Measurements from ENCODE around the gene MRPL21.

The MRPL21 gene

DNA sequence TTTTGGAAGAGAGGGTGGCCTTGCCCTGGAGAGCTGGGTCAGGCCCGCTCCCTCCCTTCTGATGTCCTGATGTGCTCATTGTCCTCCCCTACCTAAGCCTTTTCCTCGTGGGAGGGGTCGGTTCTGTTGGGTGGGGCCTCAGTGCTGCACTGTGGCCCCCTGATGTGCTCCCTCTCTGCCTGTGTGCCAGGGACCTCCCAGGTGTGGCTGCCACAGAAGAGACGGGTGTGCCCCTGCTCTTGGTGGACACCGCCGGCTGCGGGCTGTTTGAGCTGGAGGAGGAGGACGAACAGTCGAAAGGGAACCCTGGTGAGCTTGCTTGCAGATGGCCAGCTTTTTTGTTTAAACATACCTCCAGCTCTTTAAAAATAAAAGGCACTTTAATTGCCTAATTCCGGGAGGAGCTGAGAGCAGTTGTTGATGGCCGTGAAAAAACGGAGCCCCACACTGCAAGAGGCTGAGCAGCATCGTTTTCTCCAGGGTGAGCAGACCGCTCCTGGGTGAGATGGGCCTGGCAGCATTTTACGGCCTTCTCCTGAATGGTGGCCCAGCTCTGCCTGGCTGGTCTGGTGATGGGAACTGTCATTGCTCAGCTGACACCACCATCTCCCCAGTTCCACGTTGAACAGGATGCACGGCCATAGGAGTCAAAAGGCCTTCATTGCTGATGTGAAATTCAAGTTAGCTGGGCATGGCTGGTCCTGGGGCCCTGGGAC lies 30.1 kb upstream of the MRPL21 start:
- FAIRE-seq = no peak
- no peak for TF ChIP-seq POLR2AphosphoS5 (IDR thresholded peaks at IDR 0.05; ENCODE audit: low read depth, low read length)
- TF ChIP-seq TAF1 (IDR thresholded peaks at IDR 0.05; ENCODE audit: borderline replicate concordance, low read depth, low read length) = no peak
- no peak for TF ChIP-seq POLR2A (IDR thresholded peaks at IDR 0.05; ENCODE audit: low read depth, low read length)

GRCh38 chr11:68932933-68933577 lies 29.4 kb upstream of the MRPL21 start:
- TF ChIP-seq TAF1 (IDR thresholded peaks at IDR 0.05; ENCODE audit: borderline replicate concordance, low read depth, low read length) = no peak
- no peak for TF ChIP-seq POLR2AphosphoS5 (IDR thresholded peaks at IDR 0.05; ENCODE audit: low read depth, low read length)
- TF ChIP-seq POLR2A (IDR thresholded peaks at IDR 0.05; ENCODE audit: low read depth, low read length) = no peak
- no peak for DNase-seq (ENCODE audit: insufficient read length)
- no peak for FAIRE-seq

More for the DNA sequence above, 30.1 kb upstream of the MRPL21 start:
- no peak for DNase-seq (ENCODE audit: insufficient read length)

DNA sequence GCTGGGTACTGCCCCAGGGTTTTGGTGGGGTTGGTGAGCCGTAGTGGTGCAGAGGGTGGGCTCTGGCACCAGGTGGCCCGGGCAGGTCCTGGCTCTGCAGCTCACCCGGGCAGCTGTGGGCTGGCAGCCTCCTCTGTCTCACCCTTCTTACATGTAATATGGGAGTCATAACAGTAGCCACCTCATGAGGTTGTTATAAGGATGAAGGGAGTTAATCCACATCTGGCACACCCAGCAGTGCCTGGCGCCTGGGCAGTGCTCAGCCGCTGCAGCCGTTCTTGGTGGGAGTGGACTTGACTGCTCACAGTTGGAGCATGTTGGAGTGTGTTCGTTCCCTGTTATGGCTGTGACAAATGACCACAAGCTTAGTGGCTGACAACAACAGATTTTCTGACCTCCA lies 28.7 kb upstream of the MRPL21 start:
- no peak for TF ChIP-seq POLR2AphosphoS5 (IDR thresholded peaks at IDR 0.05; ENCODE audit: low read depth, low read length)
- TF ChIP-seq POLR2A (IDR thresholded peaks at IDR 0.05; ENCODE audit: low read depth, low read length) = no peak
- TF ChIP-seq TAF1 (IDR thresholded peaks at IDR 0.05; ENCODE audit: borderline replicate concordance, low read depth, low read length) = no peak
- FAIRE-seq (no peak), DNase-seq (ENCODE audit: insufficient read length) (no peak)

- TF ChIP-seq TAF1 (IDR thresholded peaks at IDR 0.05; ENCODE audit: borderline replicate concordance, low read depth, low read length) = no peak
- no peak for TF ChIP-seq POLR2A (IDR thresholded peaks at IDR 0.05; ENCODE audit: low read depth, low read length)
- no peak for TF ChIP-seq POLR2AphosphoS5 (IDR thresholded peaks at IDR 0.05; ENCODE audit: low read depth, low read length)
- DNase-seq (ENCODE audit: insufficient read length) (no peak), FAIRE-seq (no peak)
Observed at GRCh38 chr11:68931911-68932310, 28.3 kb upstream of the MRPL21 start.

DNA sequence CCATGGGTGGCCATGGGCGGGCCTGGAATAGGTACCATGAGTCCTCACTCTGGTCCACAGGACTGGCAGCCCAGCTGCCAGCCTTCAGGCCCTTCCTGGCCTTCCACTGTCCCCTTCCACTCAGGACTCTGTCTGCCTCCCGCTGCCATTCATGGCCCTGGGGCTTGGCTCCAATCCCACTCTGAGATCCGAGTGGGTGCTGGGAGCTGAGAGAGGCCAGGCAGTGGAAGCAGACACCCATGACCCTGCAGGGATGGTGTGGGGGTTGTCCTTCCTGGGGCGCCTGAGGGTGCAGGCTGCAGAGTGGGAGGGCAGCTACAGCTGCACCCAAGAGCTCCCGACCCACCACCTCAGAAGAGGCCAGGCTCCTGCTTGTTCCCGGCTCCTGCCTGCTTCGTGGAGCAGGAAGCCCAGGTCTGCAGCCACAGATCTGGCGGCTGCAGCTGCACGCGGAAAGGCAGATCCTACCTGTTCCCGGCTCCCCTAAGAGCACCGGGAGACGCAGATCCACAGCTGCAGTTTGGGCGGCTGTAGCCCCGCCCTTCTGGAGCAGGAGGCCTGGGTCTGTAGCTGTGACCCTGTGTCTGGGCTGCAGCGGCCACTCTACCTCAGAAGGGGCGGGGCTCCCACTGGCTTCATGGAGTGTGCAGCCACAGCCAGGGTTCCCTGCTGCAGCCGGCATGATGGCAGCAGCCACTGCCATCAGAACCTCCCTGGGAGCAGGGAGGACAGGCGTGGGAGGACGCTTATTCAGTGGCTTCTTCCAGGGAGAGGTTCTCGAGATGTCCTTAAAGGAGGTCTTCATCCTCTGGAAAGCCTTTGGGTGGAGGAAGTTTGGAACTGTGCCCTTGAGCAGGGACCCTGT lies 27.6 kb upstream of the MRPL21 start:
- TF ChIP-seq TAF1 (IDR thresholded peaks at IDR 0.05; ENCODE audit: borderline replicate concordance, low read depth, low read length) = no peak
- TF ChIP-seq POLR2A (IDR thresholded peaks at IDR 0.05; ENCODE audit: low read depth, low read length) = no peak
- no peak for TF ChIP-seq POLR2AphosphoS5 (IDR thresholded peaks at IDR 0.05; ENCODE audit: low read depth, low read length)
- DNase-seq (ENCODE audit: insufficient read length) (no peak), FAIRE-seq (no peak)

DNA sequence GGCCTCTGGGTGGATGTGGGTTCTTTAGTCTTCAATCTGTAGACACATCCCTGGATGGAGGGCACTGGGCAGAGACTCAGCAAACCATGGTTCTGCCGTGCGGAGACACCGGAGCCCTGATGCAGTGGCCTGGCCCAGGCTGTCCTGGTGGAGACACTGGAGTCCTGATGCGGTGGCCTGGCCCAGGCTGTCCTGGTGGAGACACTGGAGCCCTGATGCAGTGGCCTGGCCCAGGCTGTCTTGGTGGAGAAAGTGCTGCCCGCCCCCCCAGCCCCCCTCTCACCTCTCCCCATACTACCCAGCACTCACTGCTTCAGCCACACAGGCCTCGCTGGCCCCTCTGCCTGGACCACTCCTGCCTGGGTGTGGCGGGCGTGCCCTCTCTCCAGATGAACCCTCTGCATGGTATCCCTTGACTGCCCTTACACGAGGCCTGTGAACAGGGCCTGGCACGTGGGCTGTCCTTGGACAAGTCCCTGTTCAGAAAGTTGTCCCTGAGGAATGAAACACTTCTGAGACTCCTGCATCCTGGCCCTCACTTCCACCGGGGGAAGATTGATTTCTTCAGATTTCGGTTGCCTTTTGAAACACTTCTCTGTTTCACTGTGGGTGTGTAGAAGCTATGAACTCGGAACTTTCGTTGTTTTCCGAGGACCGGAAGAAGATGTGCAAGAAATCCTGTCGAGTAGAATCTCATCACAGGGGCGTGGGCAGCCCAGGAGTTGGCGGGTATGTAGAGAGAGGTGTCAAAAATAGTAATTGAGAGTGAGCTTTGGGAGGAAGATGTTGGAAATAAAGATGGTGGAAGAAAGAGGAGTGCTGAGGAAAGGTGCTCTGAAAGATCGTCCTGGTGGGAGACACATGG lies 26.3 kb upstream of the MRPL21 start:
- TF ChIP-seq POLR2AphosphoS5 (IDR thresholded peaks at IDR 0.05; ENCODE audit: low read depth, low read length) = no peak
- TF ChIP-seq TAF1 (IDR thresholded peaks at IDR 0.05; ENCODE audit: borderline replicate concordance, low read depth, low read length) = no peak
- DNase-seq (ENCODE audit: insufficient read length) = no peak
- no peak for FAIRE-seq

DNA sequence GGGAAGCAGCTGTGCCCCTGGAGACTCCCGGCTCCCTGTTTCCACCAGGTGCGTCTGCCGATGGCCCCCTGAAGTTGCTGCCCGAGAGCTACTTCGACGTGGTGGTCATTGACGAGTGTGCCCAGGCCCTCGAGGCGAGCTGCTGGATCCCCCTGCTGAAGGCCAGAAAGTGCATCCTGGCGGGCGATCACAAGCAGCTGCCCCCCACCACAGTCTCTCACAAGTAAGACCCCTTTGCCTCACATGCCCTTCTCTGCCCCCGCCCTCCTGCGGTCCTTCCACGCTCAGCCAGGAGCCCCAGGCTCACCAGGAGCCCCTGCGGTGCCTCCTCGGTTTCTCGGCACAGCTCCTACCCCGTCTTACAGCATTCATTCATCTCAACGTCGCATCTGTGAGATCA lies 25.5 kb upstream of the MRPL21 start:
- FAIRE-seq = no peak
- TF ChIP-seq POLR2AphosphoS5 (IDR thresholded peaks at IDR 0.05; ENCODE audit: low read depth, low read length) (no peak), POLR2A (IDR thresholded peaks at IDR 0.05; ENCODE audit: low read depth, low read length) (no peak), TAF1 (IDR thresholded peaks at IDR 0.05; ENCODE audit: borderline replicate concordance, low read depth, low read length) (no peak)
- DNase-seq (ENCODE audit: insufficient read length) = no peak

- no peak for FAIRE-seq
- DNase-seq (ENCODE audit: insufficient read length) = no peak
- TF ChIP-seq TAF1 (IDR thresholded peaks at IDR 0.05; ENCODE audit: borderline replicate concordance, low read depth, low read length) (no peak), POLR2A (IDR thresholded peaks at IDR 0.05; ENCODE audit: low read depth, low read length) (no peak), POLR2AphosphoS5 (IDR thresholded peaks at IDR 0.05; ENCODE audit: low read depth, low read length) (no peak)
Observed at GRCh38 chr11:68928136-68928880, 24.7 kb upstream of the MRPL21 start.

- TF ChIP-seq TAF1 (IDR thresholded peaks at IDR 0.05; ENCODE audit: borderline replicate concordance, low read depth, low read length) (no peak), POLR2A (IDR thresholded peaks at IDR 0.05; ENCODE audit: low read depth, low read length) (no peak), POLR2AphosphoS5 (IDR thresholded peaks at IDR 0.05; ENCODE audit: low read depth, low read length) (no peak)
- peak; percentile 82 for FAIRE-seq
- DNase-seq (ENCODE audit: insufficient read length) = no peak
Observed at GRCh38 chr11:68927280-68928135, 23.9 kb upstream of the MRPL21 start.

Data from GM12892 (cell line).